Measurements from ENCODE around the gene STX10.

DNA sequence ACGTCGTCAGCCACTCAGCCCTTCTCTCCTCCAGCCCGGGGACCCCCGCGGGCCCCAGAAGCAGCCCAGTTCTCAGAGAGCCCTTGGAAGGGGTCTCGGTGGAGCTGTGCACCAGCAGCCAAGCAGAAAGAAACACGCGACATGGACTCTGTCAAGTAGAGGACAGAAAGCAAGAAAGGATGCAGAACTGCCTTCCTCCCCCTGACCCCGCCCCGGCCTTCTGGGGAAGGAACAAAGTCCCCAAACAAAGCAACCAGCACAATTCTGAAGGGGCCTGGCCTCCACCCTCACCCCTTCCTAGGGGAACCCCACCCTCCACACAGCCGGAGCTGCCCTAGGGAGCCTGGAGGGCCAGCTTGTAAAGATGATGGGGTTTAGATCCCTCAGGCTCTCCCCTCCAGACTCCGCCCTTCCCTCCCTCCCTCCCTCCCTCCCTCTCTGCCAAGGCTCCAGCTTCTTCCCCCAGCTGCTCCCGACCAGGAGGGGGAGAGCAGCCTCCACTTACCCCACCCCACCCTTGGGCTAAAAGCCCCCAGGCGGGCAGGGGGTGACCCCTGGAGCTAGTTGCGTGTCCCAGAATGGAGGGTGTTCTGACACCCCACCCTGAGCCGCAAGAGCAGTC is 55.3 kb downstream of the STX10 start:
- no peak for TF ChIP-seq CTCF (IDR thresholded peaks at IDR 0.05)
- TF ChIP-seq POLR2A (IDR thresholded peaks at IDR 0.05) = no peak
